H1 (cell line): ENCODE data around the gene MRTFA.

Experiments
- ASH2L ChIP-seq: fragments of 200-600, 300-600 bp; sonication (generic); IDR thresholded peaks from one replicate; pipeline ENCODE4 v1.7.1; 2017; ENCODE audit warnings: low read length
- EGR1 ChIP-seq: IDR thresholded peaks from 2 replicates; pipeline ENCODE4 v1.6.1; 2011; ENCODE audit warnings: low read depth, low read length, borderline replicate concordance
- EZH2 ChIP-seq: fragments of 200-600 bp; sonication (generic); IDR thresholded peaks from 2 replicates; pipeline ENCODE4 v1.7.1; 2012; ENCODE audit warnings: low read depth, mild to moderate bottlenecking, moderate library complexity, low read length, inconsistent platforms; ENCODE audit not compliant: severe bottlenecking
- JUND ChIP-seq: IDR thresholded peaks from 2 replicates; pipeline ENCODE4 v1.6.1; 2011; ENCODE audit warnings: mild to moderate bottlenecking, improper control_type of control experiment, low read length
- KDM5A ChIP-seq: fragments of 200-600 bp; IDR thresholded peaks from 2 replicates; pipeline ENCODE4 v1.7.1; 2012; ENCODE audit warnings: mild to moderate bottlenecking, low read length, inconsistent platforms, mixed read lengths
- POLR2A ChIP-seq, 2 experiments: IDR thresholded peaks; 1 replicate in 1 of 2; 2 replicates in 1 of 2; pipeline ENCODE4 v1.6.1; 2011; ENCODE audit warnings: low read depth in 2 of 2, low read length in 2 of 2, mild to moderate bottlenecking in 2 of 2; ENCODE audit errors: control extremely low read depth in 1 of 2
- RFX5 ChIP-seq: IDR thresholded peaks from 2 replicates; pipeline ENCODE4 v1.6.1; 2011; ENCODE audit warnings: low read depth, low read length, improper control_type of control experiment, borderline replicate concordance
- TF ChIP-seq, protein P1 (sequence below), 3 experiments: IDR thresholded peaks; 1 replicate in 2 of 3; 2 replicates in 1 of 3; pipeline versions ENCODE4 v1.5.1 to v1.6.1; 2011; ENCODE audit warnings: low read length in 3 of 3, mild to moderate bottlenecking in 3 of 3, inconsistent platforms in 2 of 3, low read depth in 1 of 3, moderate library complexity in 1 of 3; ENCODE audit not compliant: insufficient read depth in 1 of 3; ENCODE audit errors: control extremely low read depth in 1 of 3

DNA sequence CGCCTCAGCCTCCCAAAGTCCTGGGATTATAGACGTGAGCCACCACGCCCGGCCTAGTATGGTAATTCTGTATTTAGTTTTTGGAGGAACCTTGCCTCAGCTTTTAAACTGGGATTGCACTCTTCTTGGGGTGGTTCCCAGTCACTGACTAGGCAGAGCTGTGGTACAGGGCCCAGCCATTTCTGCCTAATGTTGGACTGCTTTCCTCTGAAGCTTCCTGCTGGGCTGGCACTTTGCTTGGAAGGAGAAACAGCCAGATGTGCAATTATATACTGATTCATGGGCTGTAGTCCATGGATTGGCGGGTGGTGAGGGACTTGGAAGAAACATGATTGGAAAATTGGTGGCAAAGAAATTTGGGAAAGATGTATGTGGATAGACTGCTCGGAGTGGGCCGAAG, 25.2 kb upstream of the MRTFA start:
- TF ChIP-seq, protein P1, sequence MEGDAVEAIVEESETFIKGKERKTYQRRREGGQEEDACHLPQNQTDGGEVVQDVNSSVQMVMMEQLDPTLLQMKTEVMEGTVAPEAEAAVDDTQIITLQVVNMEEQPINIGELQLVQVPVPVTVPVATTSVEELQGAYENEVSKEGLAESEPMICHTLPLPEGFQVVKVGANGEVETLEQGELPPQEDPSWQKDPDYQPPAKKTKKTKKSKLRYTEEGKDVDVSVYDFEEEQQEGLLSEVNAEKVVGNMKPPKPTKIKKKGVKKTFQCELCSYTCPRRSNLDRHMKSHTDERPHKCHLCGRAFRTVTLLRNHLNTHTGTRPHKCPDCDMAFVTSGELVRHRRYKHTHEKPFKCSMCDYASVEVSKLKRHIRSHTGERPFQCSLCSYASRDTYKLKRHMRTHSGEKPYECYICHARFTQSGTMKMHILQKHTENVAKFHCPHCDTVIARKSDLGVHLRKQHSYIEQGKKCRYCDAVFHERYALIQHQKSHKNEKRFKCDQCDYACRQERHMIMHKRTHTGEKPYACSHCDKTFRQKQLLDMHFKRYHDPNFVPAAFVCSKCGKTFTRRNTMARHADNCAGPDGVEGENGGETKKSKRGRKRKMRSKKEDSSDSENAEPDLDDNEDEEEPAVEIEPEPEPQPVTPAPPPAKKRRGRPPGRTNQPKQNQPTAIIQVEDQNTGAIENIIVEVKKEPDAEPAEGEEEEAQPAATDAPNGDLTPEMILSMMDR (IDR thresholded peaks at IDR 0.05; ENCODE audit: control extremely low read depth in 1 of 3, insufficient read depth in 1 of 3, low read depth in 1 of 3, low read length in 3 of 3), result no peak
- TF ChIP-seq KDM5A, result no peak
- TF ChIP-seq EGR1, result no peak
- TF ChIP-seq ASH2L, result no peak
- TF ChIP-seq RFX5, result no peak
- no peak for TF ChIP-seq EZH2
- no peak for TF ChIP-seq POLR2A (IDR thresholded peaks at IDR 0.05; ENCODE audit: control extremely low read depth in 1 of 2, low read depth in 2 of 2, low read length in 2 of 2)
- TF ChIP-seq JUND, result no peak
